GM12801 (cell line): ENCODE data around the gene R3HDM4.

Experiments used
- TF ChIP-seq, protein P1 (sequence below): IDR thresholded peaks from one replicate; pipeline ENCODE4 v1.5.1; 2011; ENCODE audit warnings: control low read depth; ENCODE audit not compliant: insufficient read length; ENCODE audit errors: extremely low read depth

Gene R3HDM4

DNA sequence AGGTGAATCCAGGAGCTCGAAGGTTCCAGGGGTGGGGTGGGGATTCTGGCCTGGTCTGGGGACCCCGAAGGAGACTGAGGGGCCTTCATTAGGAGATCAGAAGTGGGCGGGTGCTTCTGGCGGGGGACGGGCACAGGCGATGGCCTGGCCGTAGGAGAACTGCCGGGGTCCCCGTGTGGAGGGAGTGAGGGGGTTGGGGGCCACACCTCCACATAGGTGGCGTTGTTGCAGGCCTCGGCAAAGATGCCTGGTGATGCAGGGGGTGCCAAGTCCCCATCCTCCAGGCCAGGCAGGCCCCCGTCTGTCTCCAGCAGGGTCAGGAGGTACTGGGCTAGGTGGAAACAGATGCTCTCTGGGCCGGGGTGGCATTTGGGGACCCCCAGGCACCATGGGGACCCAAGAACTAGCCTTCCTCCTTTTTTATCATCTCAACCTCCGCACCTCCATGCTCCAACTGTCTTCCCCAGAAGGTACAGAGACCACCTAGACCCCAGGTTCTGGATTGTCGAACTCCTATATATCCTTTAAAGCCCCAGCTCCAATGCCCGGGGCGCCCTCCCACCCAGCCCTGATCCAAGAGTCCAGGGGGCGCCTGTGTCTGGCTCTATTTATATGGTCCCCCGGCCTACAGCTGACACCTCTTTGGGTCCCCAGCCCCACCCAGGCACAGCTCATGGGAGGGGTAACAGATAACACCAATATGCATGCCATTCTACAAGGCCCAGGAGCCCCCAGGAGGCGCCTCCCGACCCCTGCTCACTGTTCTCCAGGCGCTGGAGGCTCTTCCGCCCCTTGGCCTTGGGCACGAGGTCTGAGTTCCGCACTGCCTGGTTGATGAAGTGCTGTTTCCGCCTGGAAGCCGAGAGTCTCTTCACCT lies 11.6 kb downstream of the R3HDM4 start:
- TF ChIP-seq, protein P1, sequence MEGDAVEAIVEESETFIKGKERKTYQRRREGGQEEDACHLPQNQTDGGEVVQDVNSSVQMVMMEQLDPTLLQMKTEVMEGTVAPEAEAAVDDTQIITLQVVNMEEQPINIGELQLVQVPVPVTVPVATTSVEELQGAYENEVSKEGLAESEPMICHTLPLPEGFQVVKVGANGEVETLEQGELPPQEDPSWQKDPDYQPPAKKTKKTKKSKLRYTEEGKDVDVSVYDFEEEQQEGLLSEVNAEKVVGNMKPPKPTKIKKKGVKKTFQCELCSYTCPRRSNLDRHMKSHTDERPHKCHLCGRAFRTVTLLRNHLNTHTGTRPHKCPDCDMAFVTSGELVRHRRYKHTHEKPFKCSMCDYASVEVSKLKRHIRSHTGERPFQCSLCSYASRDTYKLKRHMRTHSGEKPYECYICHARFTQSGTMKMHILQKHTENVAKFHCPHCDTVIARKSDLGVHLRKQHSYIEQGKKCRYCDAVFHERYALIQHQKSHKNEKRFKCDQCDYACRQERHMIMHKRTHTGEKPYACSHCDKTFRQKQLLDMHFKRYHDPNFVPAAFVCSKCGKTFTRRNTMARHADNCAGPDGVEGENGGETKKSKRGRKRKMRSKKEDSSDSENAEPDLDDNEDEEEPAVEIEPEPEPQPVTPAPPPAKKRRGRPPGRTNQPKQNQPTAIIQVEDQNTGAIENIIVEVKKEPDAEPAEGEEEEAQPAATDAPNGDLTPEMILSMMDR = no peak

DNA sequence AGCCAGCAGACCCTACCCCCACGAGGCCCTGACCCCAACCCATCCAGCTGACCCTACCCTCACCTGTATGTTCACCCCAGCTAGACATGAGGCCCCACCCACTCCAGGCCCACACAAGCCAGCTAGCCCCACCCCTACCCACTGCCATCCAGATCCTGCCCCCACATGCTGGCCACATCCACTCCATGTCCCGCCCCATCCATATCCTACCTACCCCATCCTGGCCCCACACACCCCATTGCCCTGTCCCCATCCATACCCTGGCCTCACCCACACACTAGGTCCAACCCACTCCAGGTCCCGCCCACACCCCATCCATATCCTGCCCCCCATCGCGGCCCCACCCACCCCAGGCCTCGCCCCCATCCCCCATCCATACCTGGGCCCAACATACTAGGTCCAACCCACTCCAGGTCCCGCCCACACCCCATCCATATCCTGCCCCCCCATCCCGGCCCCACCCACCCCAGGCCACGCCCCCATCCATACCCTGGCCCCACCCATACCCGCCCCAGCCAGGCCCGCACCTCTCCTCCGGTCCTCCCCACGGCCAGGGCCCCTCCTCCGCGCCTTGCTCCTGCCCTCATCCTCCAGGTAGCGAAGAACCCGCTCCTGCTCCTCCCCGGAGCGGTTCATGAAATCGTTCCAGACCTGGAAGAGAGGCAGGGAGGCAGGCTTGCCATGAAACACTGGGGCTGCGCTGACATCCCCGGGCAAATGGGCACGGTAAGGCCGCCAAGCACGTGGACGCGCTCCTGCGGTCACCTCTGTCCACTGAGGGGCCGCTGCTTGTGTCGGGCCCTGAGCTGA lies 12.5 kb downstream of the R3HDM4 start:
- TF ChIP-seq, protein P1 = no peak

DNA sequence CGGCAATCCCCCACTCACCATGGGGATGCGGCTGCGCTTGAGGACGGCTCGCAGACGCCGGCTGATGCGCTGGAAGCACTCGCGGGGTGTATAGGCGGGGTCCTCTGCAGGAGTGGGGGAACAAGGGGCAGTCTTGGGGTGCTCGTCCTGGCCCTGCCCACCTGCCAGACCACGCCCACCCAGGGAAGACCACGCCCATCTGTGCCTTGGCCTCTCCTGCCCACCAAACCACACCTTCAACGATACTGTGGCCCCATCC lies 13.0 kb downstream of the R3HDM4 start:
- TF ChIP-seq, protein P1 = no peak

DNA sequence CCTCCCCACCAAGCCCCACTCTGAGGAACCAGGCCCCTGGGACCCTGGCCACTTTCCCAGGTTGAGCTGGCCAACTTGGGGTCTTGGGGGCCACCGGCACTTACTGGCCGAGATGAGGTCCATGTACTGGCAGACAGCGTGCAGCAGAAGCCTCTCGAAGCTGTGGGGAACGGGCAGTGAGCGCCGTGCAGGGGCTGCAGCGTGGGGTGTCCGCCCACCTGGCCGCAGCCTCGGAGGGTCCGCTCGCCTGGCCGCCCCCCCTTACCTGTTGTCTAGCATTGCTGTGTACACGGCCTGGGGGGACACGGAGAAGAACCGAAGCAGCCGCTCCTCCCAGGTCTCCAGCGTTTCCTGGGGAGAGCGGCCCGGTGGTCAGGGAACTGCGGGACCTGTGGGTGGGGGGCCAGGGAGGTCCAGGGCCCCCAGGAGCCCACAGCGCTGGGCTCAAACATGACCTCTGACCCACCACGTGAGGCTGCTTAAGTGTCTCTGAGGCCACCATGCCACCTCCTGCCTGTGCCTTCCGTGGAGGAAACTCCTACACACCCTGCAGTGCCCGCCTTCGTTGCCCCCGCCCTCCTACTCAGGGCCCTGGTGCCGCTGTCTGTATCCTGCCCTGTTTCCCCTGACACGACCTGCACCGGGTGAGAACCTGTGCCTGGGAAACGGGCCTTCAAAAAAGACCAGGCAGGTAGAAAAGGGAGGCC lies 13.5 kb downstream of the R3HDM4 start:
- TF ChIP-seq, protein P1 = no peak

DNA sequence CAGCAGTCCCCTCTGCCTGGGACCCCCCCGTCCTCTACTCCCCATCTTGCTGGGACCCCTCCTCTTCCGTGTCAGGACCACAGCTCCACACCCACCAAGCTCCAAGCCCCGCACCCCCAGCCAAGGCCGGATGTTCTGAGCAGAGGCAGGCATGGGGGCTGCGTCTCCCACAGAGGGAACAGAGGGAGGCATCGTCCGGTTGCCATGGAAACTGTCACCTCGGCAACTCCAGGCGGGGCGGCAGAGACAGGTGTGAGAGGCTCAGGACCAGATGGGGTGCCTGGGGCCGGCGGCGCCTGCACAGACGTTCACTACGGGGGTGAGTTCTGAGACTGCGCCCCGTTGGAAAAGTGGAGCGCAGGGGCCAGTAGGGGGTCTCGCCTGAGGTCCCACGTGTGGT lies 14.4 kb downstream of the R3HDM4 start:
- TF ChIP-seq, protein P1 = no peak

DNA sequence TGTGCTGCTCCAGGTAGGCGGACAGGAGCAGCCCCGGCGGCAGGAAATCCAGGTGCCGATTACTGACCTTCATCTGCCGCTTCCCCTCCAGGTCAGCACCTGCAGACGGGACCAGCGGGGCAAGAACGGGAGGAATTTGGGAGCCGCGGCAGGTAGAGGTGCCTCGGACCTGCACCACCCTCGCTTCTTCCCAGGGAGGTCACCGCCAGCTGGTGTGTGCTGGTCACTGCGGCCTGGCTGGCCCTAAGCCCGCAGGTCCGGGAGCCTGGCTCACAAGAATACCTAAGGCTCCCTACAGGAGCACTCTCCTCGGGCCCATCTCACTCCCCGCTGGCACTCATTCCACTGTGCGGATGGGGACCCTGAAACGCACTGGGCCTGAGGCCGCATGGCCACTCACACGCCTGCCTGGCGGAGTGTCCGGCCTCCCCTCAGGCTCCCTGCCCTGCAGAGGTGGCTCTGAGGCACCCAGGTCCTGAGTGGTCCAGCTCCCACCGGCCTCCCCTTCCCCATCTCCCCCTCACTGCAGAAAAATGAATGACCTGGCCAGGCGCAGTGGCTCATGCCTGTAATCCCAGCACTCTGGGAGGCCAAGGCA lies 15.5 kb downstream of the R3HDM4 start:
- TF ChIP-seq, protein P1 = no peak

DNA sequence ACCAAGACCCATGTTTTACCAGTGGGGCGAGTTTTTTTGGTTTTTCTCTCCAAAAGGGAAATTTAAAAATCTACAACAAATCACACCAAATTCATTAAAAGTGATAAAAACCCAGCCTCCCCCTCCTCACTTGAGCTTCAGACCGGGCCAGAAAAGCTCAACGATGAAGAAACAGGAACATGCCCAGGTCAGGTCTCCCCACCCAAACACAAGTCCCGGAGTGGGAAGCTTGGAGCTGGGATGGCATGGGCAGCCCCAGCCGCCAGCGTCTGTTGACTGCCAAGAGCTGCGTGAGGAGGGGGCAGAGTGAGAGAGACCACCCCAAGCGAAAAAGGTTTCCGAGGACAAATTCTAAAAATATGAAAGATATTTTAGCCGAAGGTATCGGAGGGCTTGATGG lies 16.0 kb downstream of the R3HDM4 start:
- TF ChIP-seq, protein P1 = no peak
